Measurements from ENCODE around the gene LRFN3. TPM values are rescaled to one million over a fixed set of nuclear protein-coding genes. Genes with fewer than 3 reads are reported as not detected.
A peak's percentile ranks its signal among the peaks of the same experiment; 100 is the strongest.

LRFN3 gene, protein sequence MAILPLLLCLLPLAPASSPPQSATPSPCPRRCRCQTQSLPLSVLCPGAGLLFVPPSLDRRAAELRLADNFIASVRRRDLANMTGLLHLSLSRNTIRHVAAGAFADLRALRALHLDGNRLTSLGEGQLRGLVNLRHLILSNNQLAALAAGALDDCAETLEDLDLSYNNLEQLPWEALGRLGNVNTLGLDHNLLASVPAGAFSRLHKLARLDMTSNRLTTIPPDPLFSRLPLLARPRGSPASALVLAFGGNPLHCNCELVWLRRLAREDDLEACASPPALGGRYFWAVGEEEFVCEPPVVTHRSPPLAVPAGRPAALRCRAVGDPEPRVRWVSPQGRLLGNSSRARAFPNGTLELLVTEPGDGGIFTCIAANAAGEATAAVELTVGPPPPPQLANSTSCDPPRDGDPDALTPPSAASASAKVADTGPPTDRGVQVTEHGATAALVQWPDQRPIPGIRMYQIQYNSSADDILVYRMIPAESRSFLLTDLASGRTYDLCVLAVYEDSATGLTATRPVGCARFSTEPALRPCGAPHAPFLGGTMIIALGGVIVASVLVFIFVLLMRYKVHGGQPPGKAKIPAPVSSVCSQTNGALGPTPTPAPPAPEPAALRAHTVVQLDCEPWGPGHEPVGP
- total RNA-seq: 10 to 100 TPM; 10.0 to 17.4 TPM

DNA sequence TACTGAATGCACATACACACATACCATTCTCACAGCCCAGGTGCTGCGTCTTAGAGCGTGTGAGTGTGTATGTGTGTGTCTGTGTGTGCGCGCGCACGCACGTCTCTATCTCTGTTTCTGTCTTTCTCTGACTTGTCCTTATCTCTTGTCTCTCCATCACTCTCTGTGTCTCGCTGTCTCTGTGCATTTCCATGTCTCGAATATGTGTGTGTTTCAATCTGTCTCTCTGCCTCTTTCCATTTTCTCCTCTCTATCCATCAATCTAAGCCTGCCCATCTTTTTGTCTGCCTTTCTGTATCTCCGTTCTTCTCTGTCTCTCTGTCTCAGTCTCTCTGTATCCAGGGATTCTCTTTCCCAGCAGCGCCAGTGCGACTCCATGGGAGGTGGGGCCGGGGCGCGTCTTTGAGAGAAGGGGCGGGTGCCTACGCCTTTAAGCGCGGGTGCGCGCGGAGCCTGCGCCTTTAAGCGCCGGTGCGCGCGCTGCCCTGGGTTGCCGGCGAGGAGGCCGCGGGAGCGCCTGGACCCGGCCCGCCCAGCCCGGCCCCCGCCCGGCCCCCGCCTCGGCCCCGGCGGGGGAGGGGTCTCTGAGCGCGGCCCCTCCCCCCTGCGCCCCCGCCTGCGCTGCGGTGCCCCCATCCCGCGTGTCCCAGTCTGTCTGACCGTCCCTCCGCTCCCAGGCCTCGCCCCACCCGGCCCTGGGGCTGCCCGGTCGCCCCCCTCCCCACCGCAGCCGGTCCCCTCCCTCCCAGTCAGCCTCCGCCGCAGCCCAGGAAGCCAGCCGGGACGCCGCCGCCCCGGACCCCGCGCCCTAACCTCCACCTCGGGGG, at the start of gene LRFN3:
Gene LRFN3, plus strand, starts transcription at position 464 of the 827 bp plus-strand sequence. CDS start 3,052 bp downstream, outside the sequence.
- Histone ChIP-seq H3K9me3 (no peaks in the 10 kb centered on the region), H3K27me3 (no peaks in the 10 kb centered on the region), H3K9ac (ENCODE audit: low read depth in 2 of 2, low read length in 2 of 2) (peak within 1 kb of the TSS; percentile 67 to 82), H3K36me3 (no peaks in the 10 kb centered on the region), H3K27ac (no peak within 1 kb of the TSS), H3K4me1 (peaks cover 5% of the 10 kb centered on the region), H3K4me3 (peak within 1 kb of the TSS; percentile 53)
- peak; percentile 83 for DNase-seq
- intact Hi-C loops (cut with DNase I): loop anchor here (10.0 kb wide), 1 partner anchor 191 kb away; the partner anchor contains the start of genes IGFLR1, LIN37, PSENEN and U2AF1L4
- TF ChIP-seq, protein P1, sequence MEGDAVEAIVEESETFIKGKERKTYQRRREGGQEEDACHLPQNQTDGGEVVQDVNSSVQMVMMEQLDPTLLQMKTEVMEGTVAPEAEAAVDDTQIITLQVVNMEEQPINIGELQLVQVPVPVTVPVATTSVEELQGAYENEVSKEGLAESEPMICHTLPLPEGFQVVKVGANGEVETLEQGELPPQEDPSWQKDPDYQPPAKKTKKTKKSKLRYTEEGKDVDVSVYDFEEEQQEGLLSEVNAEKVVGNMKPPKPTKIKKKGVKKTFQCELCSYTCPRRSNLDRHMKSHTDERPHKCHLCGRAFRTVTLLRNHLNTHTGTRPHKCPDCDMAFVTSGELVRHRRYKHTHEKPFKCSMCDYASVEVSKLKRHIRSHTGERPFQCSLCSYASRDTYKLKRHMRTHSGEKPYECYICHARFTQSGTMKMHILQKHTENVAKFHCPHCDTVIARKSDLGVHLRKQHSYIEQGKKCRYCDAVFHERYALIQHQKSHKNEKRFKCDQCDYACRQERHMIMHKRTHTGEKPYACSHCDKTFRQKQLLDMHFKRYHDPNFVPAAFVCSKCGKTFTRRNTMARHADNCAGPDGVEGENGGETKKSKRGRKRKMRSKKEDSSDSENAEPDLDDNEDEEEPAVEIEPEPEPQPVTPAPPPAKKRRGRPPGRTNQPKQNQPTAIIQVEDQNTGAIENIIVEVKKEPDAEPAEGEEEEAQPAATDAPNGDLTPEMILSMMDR (IDR thresholded peaks at IDR 0.05): no peak

DNA sequence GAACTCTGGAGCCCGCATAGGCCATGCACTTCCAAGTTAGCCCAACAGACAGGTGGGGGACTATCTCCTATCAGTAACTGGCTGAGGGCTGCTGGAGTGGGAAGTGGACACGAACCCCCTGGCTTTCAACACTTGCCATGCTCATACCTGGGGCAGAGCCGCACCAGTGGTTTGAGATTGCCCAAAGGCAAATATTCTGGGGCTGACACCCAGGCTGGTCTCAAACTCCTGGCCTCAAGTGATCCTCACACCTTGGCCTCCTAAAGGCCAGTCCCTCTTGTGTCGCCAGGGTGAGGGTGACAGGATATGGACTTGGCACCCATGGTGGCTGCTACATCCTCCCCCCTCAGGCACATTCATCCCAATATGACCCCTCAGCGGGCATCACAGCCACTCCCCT, 49.0 kb upstream of the LRFN3 start:
- H3K4me1 ChIP-seq: no peaks in the 10 kb centered on the region
- H3K36me3 ChIP-seq: peaks cover 8% of the 10 kb centered on the region
- H3K9me3 ChIP-seq: no peaks in the 10 kb centered on the region
- H3K27me3 ChIP-seq: no peaks in the 10 kb centered on the region
- intact Hi-C loops (cut with DNase I): no loop called here
- no peak overlapping the region for H3K4me3 ChIP-seq
- H3K9ac ChIP-seq (ENCODE audit: low read depth in 2 of 2, low read length in 2 of 2): no peak overlapping the region
- H3K27ac ChIP-seq: no peak overlapping the region
- TF ChIP-seq, protein P1 (IDR thresholded peaks at IDR 0.05): no peak
- no peak for DNase-seq

DNA sequence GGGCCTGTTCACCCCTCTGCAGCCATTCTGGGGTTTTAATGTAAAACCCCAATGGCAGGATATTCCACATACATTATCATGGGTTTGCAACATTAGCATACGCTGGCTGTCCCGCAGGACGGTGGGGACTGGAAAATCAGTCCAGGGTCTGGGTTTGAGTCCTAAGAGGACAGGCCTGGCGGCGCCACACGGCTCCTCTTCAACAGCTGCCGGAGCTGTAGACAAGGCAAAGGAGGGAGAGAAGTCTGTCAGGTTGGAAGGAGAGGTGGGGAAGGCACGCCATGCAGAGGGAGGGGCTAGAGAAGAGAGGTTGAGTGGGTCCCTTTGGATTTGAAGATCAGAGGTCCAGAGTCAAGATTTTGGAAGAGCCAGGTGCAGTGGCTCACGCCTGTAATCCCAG, 47.8 kb upstream of the LRFN3 start:
- Histone ChIP-seq H3K27me3 (no peaks in the 10 kb centered on the region), H3K27ac (no peak overlapping the region), H3K4me1 (no peaks in the 10 kb centered on the region), H3K36me3 (peaks cover 8% of the 10 kb centered on the region), H3K9me3 (no peaks in the 10 kb centered on the region), H3K9ac (ENCODE audit: low read depth in 2 of 2, low read length in 2 of 2) (no peak overlapping the region), H3K4me3 (no peak overlapping the region)
- intact Hi-C loops (cut with DNase I): no loop called here
- TF ChIP-seq, protein P1 (IDR thresholded peaks at IDR 0.05): no peak
- DNase-seq: no peak

DNA sequence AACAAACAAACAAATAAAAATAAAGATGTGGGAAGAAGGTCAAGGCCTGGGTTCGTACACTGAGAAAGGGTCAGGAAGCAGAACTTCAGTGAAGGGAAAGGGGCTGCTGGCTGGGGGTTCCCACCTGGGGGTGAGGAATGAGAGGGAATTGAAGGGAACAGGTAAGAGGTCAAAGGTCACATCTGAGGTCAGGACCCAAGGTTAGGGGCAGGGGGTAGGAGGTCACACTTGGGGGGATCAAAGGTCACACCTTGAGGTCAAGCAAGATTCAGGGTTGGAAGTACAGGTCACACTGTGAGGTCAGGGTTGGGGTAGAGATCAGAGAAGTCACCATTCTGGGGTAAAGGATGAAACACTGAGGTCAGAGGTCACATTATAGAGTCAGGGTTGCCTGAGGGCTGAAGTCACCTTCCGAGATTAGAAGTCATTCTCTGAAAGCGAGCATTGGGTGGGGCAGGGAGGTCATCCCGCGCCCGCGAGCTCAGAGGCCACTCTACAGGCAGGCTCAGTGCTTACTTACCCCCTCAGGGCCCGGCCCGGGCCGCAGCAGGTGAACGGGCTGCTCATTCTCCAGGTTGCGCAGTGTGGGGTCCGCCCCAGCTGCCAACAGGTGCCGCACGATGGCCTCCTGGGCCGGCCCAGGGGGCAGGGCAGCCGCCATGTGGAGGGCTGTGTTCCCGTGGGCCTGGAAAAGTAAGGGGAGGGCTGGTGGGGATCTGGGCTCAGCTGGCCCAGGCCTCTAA, 46.6 kb upstream of the LRFN3 start:
- no peaks in the 10 kb centered on the region for H3K9me3 ChIP-seq
- H3K9ac ChIP-seq (ENCODE audit: low read depth in 2 of 2, low read length in 2 of 2): no peak overlapping the region
- no peaks in the 10 kb centered on the region for H3K27me3 ChIP-seq
- intact Hi-C loops (cut with DNase I): no loop called here
- no peaks in the 10 kb centered on the region for H3K4me1 ChIP-seq
- DNase-seq: no peak
- no peak overlapping the region for H3K4me3 ChIP-seq
- H3K27ac ChIP-seq: no peak overlapping the region
- peaks cover 8% of the 10 kb centered on the region for H3K36me3 ChIP-seq
- TF ChIP-seq, protein P1 (IDR thresholded peaks at IDR 0.05): no peak
